SU-DHL-6 (cell line): ENCODE measurements around the gene SDHD.

Experiments used
- EZH2phosphoT487 ChIP-seq: fragments of 200-600 bp; sonication (generic), shearing (Covaris generic); conservative IDR thresholded peaks from 2 replicates; pipeline ENCODE4 v1.6.1; 2018; ENCODE audit warnings: mild to moderate bottlenecking, antibody characterized with exemption, low read length, moderate library complexity, mixed read lengths
- TF ChIP-seq, protein P1 (sequence below): fragments of 200-600 bp; sonication (generic); IDR thresholded peaks from one replicate; pipeline ENCODE4 v1.5.1; 2017; ENCODE audit warnings: antibody characterized with exemption, mild to moderate bottlenecking, low read length, moderate library complexity; ENCODE audit not compliant: insufficient read depth, poor library complexity, severe bottlenecking

DNA sequence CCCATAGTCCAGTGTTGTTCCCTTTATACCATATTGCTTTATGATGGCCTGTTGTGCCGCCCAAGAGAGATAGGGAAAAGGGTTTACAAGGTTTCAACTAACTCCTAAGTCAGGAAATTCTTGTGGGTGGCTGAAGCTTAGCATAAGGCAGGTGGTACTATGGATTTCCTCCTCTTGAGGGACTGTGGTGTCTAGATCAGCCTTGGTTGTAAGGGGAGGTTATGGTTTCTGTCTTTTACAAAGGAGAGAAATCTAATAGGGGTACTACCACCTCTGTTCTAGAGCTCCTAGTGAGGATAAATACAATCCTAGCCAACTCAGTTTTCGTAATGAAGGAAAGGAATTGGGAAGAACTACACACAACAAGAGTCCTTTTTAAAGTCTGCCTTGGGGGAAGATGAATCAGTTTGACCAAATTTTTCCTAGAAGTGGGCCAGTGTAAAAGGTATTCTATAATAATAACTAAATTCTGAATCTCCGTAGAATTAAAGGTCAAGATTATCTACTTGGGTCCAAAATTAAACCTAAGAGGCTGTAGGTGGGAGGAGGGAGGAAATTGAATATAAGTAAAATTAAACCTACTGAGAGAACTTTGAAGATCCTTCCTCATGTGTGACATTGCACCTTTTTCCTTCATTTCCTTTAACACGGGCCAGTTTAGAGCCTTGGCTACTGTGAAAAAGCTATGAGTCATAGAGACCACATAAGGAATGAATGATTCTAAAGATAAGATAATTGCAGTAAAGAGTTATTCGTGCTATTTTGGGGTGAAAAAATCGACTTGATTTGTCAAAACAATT lies 44.3 kb upstream of the SDHD start:
- TF ChIP-seq, protein P1, sequence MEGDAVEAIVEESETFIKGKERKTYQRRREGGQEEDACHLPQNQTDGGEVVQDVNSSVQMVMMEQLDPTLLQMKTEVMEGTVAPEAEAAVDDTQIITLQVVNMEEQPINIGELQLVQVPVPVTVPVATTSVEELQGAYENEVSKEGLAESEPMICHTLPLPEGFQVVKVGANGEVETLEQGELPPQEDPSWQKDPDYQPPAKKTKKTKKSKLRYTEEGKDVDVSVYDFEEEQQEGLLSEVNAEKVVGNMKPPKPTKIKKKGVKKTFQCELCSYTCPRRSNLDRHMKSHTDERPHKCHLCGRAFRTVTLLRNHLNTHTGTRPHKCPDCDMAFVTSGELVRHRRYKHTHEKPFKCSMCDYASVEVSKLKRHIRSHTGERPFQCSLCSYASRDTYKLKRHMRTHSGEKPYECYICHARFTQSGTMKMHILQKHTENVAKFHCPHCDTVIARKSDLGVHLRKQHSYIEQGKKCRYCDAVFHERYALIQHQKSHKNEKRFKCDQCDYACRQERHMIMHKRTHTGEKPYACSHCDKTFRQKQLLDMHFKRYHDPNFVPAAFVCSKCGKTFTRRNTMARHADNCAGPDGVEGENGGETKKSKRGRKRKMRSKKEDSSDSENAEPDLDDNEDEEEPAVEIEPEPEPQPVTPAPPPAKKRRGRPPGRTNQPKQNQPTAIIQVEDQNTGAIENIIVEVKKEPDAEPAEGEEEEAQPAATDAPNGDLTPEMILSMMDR, result no peak
- TF ChIP-seq EZH2phosphoT487, result no peak
